GM12878 (cell line): Measurements from ENCODE around the gene ZDHHC14. TPM values are rescaled to one million over a fixed set of nuclear protein-coding genes. Genes with fewer than 3 reads are reported as not detected.

ENCODE experiments used
- ATAC-seq: fragments of 200-7000 bp; cut with Tn5 transposase; 3 replicates; pipeline ENCODE4 v1.9.1; 2020; ENCODE audit warnings: mild to moderate bottlenecking, moderate library complexity
- BruUV-seq: library from RNA; stranded (reverse); fragments of 400-500 nt; replicated peaks from 2 replicates; lab custom pipeline; 2021; lab: Mats Ljungman, UMichigan
- CTCF ChIA-PET: fragments of 300-600 bp; sonication (Branson Sonifier 250); formaldehyde crosslinking; extraction: SDS; loops from one replicate; lab custom pipeline; 2021; ENCODE audit warnings: inconsistent platforms; lab: Yijun Ruan, JAX
- POLR2A ChIA-PET: fragments of 350-600 bp; formaldehyde crosslinking; extraction: SDS; loops from one replicate; lab custom pipeline; 2021; ENCODE audit warnings: inconsistent platforms; lab: Charles Lee
- RAD21 ChIA-PET: fragments of 300-600 bp; sonication (Branson Sonifier 250); formaldehyde crosslinking; loops from one replicate; lab custom pipeline; 2023; ENCODE audit warnings: antibody characterized with exemption; ENCODE audit not compliant: unreplicated experiment; lab: Charles Lee
- SMC1A ChIA-PET: fragments of 300-600 bp; sonication (Branson Sonifier 250); formaldehyde crosslinking; loops from one replicate; lab custom pipeline; 2023; ENCODE audit not compliant: unreplicated experiment, uncharacterized antibody; lab: Charles Lee
- DNase-seq: peaks from one replicate; pipeline ENCODE4 v3.0.0-alpha.2; 2011; ENCODE audit warnings: low read depth, low spot score
- FAIRE-seq: peaks from 3 replicates; lab custom pipeline; 2011; peaks lifted over from hg19 to GRCh38; lab: Jason Lieb, UNC
- H2AFZ ChIP-seq: 2 replicates; pipeline ENCODE4 v1.6.0; 2011; ENCODE audit warnings: low read depth, low read length, control low read depth; ENCODE audit not compliant: control insufficient read depth
- H3K27ac ChIP-seq: 2 replicates; pipeline ENCODE4 v1.5.1; 2011; ENCODE audit warnings: control low read depth; ENCODE audit not compliant: control insufficient read depth, insufficient read depth
- H3K27me3 ChIP-seq, 2 experiments: replicated peaks in 1 of 2; 2 replicates each; pipeline versions ENCODE4 v1.6.0 to v1.6.1; 2011; ENCODE audit warnings: low read length in 1 of 2; ENCODE audit not compliant: control insufficient read depth in 2 of 2, insufficient read depth in 2 of 2
- H3K36me3 ChIP-seq, 2 experiments: 2 replicates each; pipeline ENCODE4 v1.5.1; 2011; ENCODE audit warnings: low read length in 1 of 2; ENCODE audit not compliant: control insufficient read depth in 2 of 2, insufficient read depth in 2 of 2
- H3K4me1 ChIP-seq: 2 replicates; pipeline ENCODE4 v1.6.1; 2011; ENCODE audit warnings: mild to moderate bottlenecking, low read length, moderate library complexity, mixed read lengths; ENCODE audit not compliant: control insufficient read depth, insufficient read depth
- H3K4me2 ChIP-seq: 2 replicates; pipeline ENCODE4 v1.6.0; 2011; ENCODE audit warnings: control low read depth; ENCODE audit not compliant: control insufficient read depth, insufficient read depth
- H3K4me3 ChIP-seq: fragments of 200-600 bp; sonication (generic); 2 replicates; pipeline ENCODE4 v1.5.1; 2016
- H3K79me2 ChIP-seq: 2 replicates; pipeline ENCODE4 v1.6.0; 2011; ENCODE audit warnings: low read length; ENCODE audit not compliant: control insufficient read depth, insufficient read depth
- H3K9ac ChIP-seq: 2 replicates; pipeline ENCODE4 v1.8.0; 2011; ENCODE audit warnings: low read length, control low read depth, mixed read lengths; ENCODE audit not compliant: control insufficient read depth, insufficient read depth
- H3K9me3 ChIP-seq: replicated peaks from 3 replicates; pipeline ENCODE4 v1.5.1; 2011; ENCODE audit warnings: mild to moderate bottlenecking, low read length; ENCODE audit not compliant: control insufficient read depth, insufficient read depth
- H4K20me1 ChIP-seq: 2 replicates; pipeline ENCODE4 v1.6.0; 2011; ENCODE audit not compliant: control insufficient read depth, insufficient read depth
- CEBPB ChIP-seq, 2 experiments: fragments of 150-350 bp in 1 of 2; IDR thresholded peaks; 2 replicates each; pipeline ENCODE4 v1.6.1; 2012 to 2014; ENCODE audit warnings: low read depth in 2 of 2, low read length in 2 of 2, borderline replicate concordance in 1 of 2, inconsistent platforms in 1 of 2
- CREB1 ChIP-seq: IDR thresholded peaks from 2 replicates; pipeline ENCODE4 v1.6.1; 2012; ENCODE audit warnings: low read depth, mild to moderate bottlenecking, inconsistent platforms
- EGR1 ChIP-seq, 2 experiments: IDR thresholded peaks; 1 replicate in 1 of 2; 2 replicates in 1 of 2; pipeline ENCODE4 v1.6.1; 2011 to 2012; ENCODE audit warnings: low read depth in 2 of 2, low read length in 2 of 2, borderline replicate concordance in 1 of 2, mild to moderate bottlenecking in 1 of 2, moderate library complexity in 1 of 2
- ETV6 ChIP-seq, 2 experiments: fragments of 450-650 bp in 1 of 2; IDR thresholded peaks in 1 of 2; conservative IDR thresholded peaks in 1 of 2; 2 replicates each; pipeline ENCODE4 v1.6.1; 2014; ENCODE audit warnings: antibody characterized with exemption in 1 of 2, borderline replicate concordance in 1 of 2, low read depth in 1 of 2, mild to moderate bottlenecking in 1 of 2, moderate library complexity in 1 of 2
- GABPA ChIP-seq: IDR thresholded peaks from 2 replicates; pipeline ENCODE4 v1.6.1; 2014; ENCODE audit warnings: antibody characterized with exemption, low read depth, mild to moderate bottlenecking, inconsistent platforms
- IRF4 ChIP-seq: IDR thresholded peaks from 2 replicates; pipeline ENCODE4 v1.6.1; 2011; ENCODE audit warnings: low read depth, low read length
- JUNB ChIP-seq: IDR thresholded peaks from 2 replicates; pipeline ENCODE4 v1.6.1; 2016; ENCODE audit warnings: antibody characterized with exemption, mild to moderate bottlenecking
- MTA2 ChIP-seq: fragments of 450-650 bp; IDR thresholded peaks from 2 replicates; pipeline ENCODE4 v1.6.1; 2016; ENCODE audit warnings: low read depth, mild to moderate bottlenecking, moderate library complexity
- PAX5 ChIP-seq: IDR thresholded peaks from 2 replicates; pipeline ENCODE4 v1.6.1; 2011; ENCODE audit warnings: low read depth, low read length, borderline replicate concordance
- PML ChIP-seq: IDR thresholded peaks from 2 replicates; pipeline ENCODE4 v1.6.1; 2012; ENCODE audit warnings: low read length, inconsistent platforms
- SIX5 ChIP-seq: IDR thresholded peaks from 2 replicates; pipeline ENCODE4 v1.6.1; 2011; ENCODE audit warnings: mild to moderate bottlenecking, low read depth, low read length, moderate library complexity; ENCODE audit not compliant: severe bottlenecking
- SRF ChIP-seq, 2 experiments: IDR thresholded peaks; 2 replicates each; pipeline ENCODE4 v1.6.1; 2011; ENCODE audit warnings: low read depth in 2 of 2, low read length in 2 of 2, mild to moderate bottlenecking in 1 of 2, moderate library complexity in 1 of 2
- TAF1 ChIP-seq: IDR thresholded peaks from 2 replicates; pipeline ENCODE4 v1.6.1; 2011; ENCODE audit warnings: mild to moderate bottlenecking, low read depth, low read length, borderline replicate concordance
- WRNIP1 ChIP-seq: IDR thresholded peaks from 2 replicates; pipeline ENCODE4 v1.6.1; 2011; ENCODE audit warnings: low read depth, low read length, improper control_type of control experiment, borderline replicate concordance
- ZNF622 ChIP-seq: fragments of 450-650 bp; IDR thresholded peaks from 2 replicates; pipeline ENCODE4 v1.6.1; 2017; ENCODE audit warnings: mild to moderate bottlenecking, inconsistent platforms
- ZSCAN29 ChIP-seq: fragments of 450-650 bp; IDR thresholded peaks from 2 replicates; pipeline ENCODE4 v1.6.1; 2017; ENCODE audit warnings: mild to moderate bottlenecking, moderate library complexity
- WGBS: methylation state at CpG from one replicate; pipeline ENCODE4 v1.1.6; 2016; ENCODE audit warnings: low lambda C conversion rate; ENCODE audit not compliant: insufficient replicate concordance, insufficient coverage; ENCODE audit errors: missing lambda C conversion rate; 5-methylcytosine and 5-hydroxymethylcytosine counted together
- in situ Hi-C: fragments of 300-500 bp; cut with MboI; formaldehyde crosslinking; loops from 9 replicates; pipeline ENCODE4 v1.14.3; 2018; ENCODE audit warnings: mixed read lengths
- intact Hi-C: fragments of 100-400 bp; cut with micrococcal nuclease; formaldehyde crosslinking; loops from one replicate; pipeline ENCODE4 v1.14.2; 2022; ENCODE audit not compliant: unreplicated experiment
- polyA plus RNA-seq, 11 experiments: library from polyadenylated mRNA; depleted of rRNA in 4 of 11; unstranded in 6 of 11; stranded (reverse) in 5 of 11; fragments of >200 nt; fragmentation: Nextera tagmentation in 4 of 11; fragmentation: Illumina TruSeq in 1 of 11; extraction: Ambion mirVana in 4 of 11; extraction: Trizol in 1 of 11; gene quantifications; 1 replicate in 1 of 11; 2 replicates in 10 of 11; pipeline versions ENCODE4 v1.2.1 to v1.2.3, GENCODE V29; 2011 to 2016; ENCODE audit warnings: inconsistent platforms in 2 of 11, missing spikeins in 2 of 11, low read depth in 1 of 11
- total RNA-seq, 4 experiments: library from RNA; depleted of rRNA in 3 of 4; stranded (reverse); fragments of >200 nt in 3 of 4; fragmentation: Illumina TruSeq in 1 of 4; extraction: Trizol in 1 of 4; gene quantifications; 2 replicates each; pipeline versions ENCODE4 v1.2.1 to v1.2.3, GENCODE V29; 2013 to 2021
- TF ChIP-seq, protein P1 (sequence below): IDR thresholded peaks from 2 replicates; pipeline ENCODE4 v1.6.1; 2011; ENCODE audit warnings: borderline replicate concordance, low read depth, mild to moderate bottlenecking, moderate library complexity, low read length; ENCODE audit not compliant: insufficient read depth, poor library complexity, severe bottlenecking
- TF ChIP-seq, protein P2 (sequence below): IDR thresholded peaks from 2 replicates; pipeline ENCODE4 v1.6.1; 2011; ENCODE audit warnings: mild to moderate bottlenecking, low read depth, low read length, moderate library complexity; ENCODE audit not compliant: insufficient replicate concordance
- TF ChIP-seq, protein P3 (sequence below): fragments of 450-650 bp; IDR thresholded peaks from 2 replicates; pipeline ENCODE4 v1.6.1; 2017; ENCODE audit warnings: mild to moderate bottlenecking

The ZDHHC14 gene
- total and polyA plus RNA-seq, 10 of the 15 experiments (the other 5 are each of a cell fraction or from before 2014, with no cell fraction given), result 0.15 to 16.0 (median 0.76) TPM; not detected in 1

DNA sequence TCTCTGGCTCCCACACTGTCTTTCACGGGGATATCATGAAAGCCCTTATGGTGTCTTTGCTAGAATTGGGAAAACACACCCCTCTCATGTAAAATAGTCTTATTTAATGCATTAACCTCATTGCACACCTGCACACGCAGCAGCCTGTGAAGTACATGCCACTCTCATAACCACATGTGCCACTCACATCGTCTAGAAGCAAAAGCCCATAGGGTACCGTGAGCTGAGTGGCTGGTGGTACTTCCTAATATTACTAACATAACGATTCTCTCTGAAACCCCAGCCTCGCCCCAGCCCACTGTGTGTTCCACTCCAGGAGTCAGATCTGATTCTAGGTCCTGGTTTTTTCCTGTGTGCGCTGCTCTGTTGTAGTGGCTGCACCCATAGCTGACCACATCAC, 48.2 kb upstream of the ZDHHC14 start:
- 20% methylated on average over 7 of the region's 7 CpGs for WGBS
- SMC1A ChIA-PET, result interaction anchor here (0.6 to 9.3 kb wide), 6 partner anchors 8 to 336 kb away, joined by 3 to 63 read pairs (median 10); partner anchors contain the start of gene TMEM242
- no peak overlapping the region for H3K27ac ChIP-seq
- no peaks in the 10 kb centered on the region for H3K79me2 ChIP-seq
- no TSS peak for BruUV-seq
- H3K4me2 ChIP-seq, result no peak overlapping the region
- no peaks in the 10 kb centered on the region for H3K9me3 ChIP-seq
- no peaks in the 10 kb centered on the region for H3K36me3 ChIP-seq
- no peak; the same call in 1 of the 3 replicates for ATAC-seq
- intact Hi-C loops, result no loop called here
- CTCF ChIA-PET, result interaction anchor here (0.6 to 11.2 kb wide), 10 partner anchors 7 to 1866 kb away, joined by 3 to 104 read pairs (median 4); partner anchors contain the start of gene TMEM242
- in situ Hi-C loops, result no loop called here
- H3K27me3 ChIP-seq, result peaks cover 2 to 8% of the 10 kb centered on the region in 2 experiments; a peak in 3 of 4 replicates
- DNase-seq, result no peak
- no peaks in the 10 kb centered on the region for H4K20me1 ChIP-seq
- FAIRE-seq, result no peak
- H2AFZ ChIP-seq, result no peak overlapping the region
- no peak overlapping the region for H3K4me3 ChIP-seq
- RAD21 ChIA-PET, result interaction anchor here (1.0 to 1.2 kb wide), 2 partner anchors 9 to 18 kb away, joined by 3 to 5 read pairs; partner anchors contain the start of gene TMEM242
- H3K9ac ChIP-seq, result no peak overlapping the region
- POLR2A ChIA-PET, result interaction anchor here (1.4 kb wide), 1 partner anchor 11 kb away, joined by 4 read pairs; no protein-coding TSS in a partner anchor
- H3K4me1 ChIP-seq, result no peaks in the 10 kb centered on the region
- TF ChIP-seq, protein P1, sequence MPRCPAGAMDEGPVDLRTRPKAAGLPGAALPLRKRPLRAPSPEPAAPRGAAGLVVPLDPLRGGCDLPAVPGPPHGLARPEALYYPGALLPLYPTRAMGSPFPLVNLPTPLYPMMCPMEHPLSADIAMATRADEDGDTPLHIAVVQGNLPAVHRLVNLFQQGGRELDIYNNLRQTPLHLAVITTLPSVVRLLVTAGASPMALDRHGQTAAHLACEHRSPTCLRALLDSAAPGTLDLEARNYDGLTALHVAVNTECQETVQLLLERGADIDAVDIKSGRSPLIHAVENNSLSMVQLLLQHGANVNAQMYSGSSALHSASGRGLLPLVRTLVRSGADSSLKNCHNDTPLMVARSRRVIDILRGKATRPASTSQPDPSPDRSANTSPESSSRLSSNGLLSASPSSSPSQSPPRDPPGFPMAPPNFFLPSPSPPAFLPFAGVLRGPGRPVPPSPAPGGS, result no peak
- TF ChIP-seq, protein P2, sequence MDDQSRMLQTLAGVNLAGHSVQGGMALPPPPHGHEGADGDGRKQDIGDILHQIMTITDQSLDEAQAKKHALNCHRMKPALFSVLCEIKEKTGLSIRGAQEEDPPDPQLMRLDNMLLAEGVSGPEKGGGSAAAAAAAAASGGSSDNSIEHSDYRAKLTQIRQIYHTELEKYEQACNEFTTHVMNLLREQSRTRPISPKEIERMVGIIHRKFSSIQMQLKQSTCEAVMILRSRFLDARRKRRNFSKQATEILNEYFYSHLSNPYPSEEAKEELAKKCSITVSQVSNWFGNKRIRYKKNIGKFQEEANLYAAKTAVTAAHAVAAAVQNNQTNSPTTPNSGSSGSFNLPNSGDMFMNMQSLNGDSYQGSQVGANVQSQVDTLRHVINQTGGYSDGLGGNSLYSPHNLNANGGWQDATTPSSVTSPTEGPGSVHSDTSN, result no peak
- TF ChIP-seq PML (no peak), EGR1 (IDR thresholded peaks at IDR 0.05; ENCODE audit: borderline replicate concordance in 1 of 2, low read depth in 2 of 2, low read length in 2 of 2) (no peak), CEBPB (IDR thresholded peaks at IDR 0.05; ENCODE audit: borderline replicate concordance in 1 of 2, low read depth in 2 of 2, low read length in 2 of 2) (no peak), MTA2 (no peak), JUNB (no peak), SRF (IDR thresholded peaks at IDR 0.05; ENCODE audit: low read depth in 2 of 2, low read length in 2 of 2) (no peak), ZSCAN29 (no peak), ETV6 (conservative IDR thresholded peaks at IDR 0.05 in 1 of 2, IDR thresholded peaks at IDR 0.05 in 1 of 2; ENCODE audit: borderline replicate concordance in 1 of 2, low read depth in 1 of 2) (no peak), IRF4 (no peak), TAF1 (no peak), GABPA (no peak), SIX5 (no peak), CREB1 (no peak), ZNF622 (no peak), PAX5 (no peak), WRNIP1 (no peak)
- TF ChIP-seq, protein P3, sequence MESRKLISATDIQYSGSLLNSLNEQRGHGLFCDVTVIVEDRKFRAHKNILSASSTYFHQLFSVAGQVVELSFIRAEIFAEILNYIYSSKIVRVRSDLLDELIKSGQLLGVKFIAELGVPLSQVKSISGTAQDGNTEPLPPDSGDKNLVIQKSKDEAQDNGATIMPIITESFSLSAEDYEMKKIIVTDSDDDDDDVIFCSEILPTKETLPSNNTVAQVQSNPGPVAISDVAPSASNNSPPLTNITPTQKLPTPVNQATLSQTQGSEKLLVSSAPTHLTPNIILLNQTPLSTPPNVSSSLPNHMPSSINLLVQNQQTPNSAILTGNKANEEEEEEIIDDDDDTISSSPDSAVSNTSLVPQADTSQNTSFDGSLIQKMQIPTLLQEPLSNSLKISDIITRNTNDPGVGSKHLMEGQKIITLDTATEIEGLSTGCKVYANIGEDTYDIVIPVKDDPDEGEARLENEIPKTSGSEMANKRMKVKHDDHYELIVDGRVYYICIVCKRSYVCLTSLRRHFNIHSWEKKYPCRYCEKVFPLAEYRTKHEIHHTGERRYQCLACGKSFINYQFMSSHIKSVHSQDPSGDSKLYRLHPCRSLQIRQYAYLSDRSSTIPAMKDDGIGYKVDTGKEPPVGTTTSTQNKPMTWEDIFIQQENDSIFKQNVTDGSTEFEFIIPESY, result no peak
